Measurements from ENCODE around the gene LMF1. TPM values are rescaled to one million over a fixed set of nuclear protein-coding genes. Genes with fewer than 3 reads are reported as not detected.

The LMF1 gene
- total and polyA plus RNA-seq, 2 of the 13 experiments (the other 11 are each of a cell fraction or from before 2014, with no cell fraction given): 6.8 to 8.5 TPM

DNA sequence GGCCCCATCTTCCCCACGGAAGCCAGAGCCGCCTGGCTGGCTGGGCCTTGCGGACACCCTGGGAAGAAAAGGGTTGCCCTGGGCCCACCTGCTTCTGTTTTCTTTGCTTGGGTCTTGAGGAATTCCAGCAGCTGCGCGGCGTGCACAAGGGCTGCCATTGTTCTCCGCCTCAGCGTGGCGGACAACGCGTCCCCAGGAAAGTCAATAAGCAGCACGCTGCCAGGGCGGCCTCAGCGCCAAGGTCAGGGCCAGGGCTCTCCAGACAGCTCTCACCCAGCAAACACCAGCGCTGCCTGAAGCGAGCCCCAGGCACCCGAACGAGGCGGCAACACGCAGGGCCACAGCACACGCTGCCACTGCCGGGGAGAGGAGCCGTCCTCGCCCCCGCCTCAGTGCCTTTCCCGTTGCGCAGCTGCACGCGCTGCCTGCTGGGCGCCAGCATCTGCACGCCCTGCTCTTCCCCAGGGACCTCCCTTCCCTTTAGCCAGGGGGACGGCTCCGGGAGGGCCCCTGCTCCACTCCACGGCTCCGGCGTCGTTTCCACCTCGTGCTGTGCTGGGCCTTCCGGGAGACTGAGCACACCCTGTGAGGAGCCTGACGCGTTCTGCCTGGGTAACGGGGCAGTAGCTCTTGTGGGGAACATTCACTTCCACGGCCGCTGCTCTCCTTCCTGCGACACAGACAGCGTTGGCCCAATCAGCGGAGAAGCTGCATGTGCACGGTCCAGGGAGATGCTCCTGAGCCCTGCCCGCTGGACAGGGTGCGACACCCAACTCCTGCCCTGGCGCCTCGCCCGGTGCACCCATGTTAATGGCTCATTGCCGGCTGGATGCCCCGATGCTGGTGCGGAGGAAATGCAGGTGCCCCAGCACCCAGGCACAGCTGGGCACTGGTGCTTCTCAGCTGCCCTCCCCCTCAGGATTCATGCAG is 57.8 kb downstream of the LMF1 start (continued):
- TF ChIP-seq ZNF496 (CRISPR knock-in tag; IDR thresholded peaks at IDR 0.05; ENCODE audit: insufficient replicate concordance) (no peak), ETV5 (CRISPR knock-in tag; IDR thresholded peaks at IDR 0.05; ENCODE audit: borderline replicate concordance) (peak; percentile 44), SALL1 (CRISPR knock-in tag; IDR thresholded peaks at IDR 0.05) (peak; percentile 91), MATR3 (CRISPR knock-in tag; IDR thresholded peaks at IDR 0.05) (no peak), EHMT2 (IDR thresholded peaks at IDR 0.05; ENCODE audit: borderline replicate concordance, low read depth, low read length) (no peak), TOE1 (CRISPR knock-in tag; IDR thresholded peaks at IDR 0.05) (no peak), GATA4 (IDR thresholded peaks at IDR 0.05; ENCODE audit: borderline replicate concordance, low read depth) (no peak), HMG20B (CRISPR knock-in tag; conservative IDR thresholded peaks at IDR 0.05) (peak; percentile 54; the same call in 1 of the 2 replicates), ZNF672 (CRISPR knock-in tag; IDR thresholded peaks at IDR 0.05) (no peak), TBX3 (IDR thresholded peaks at IDR 0.05; ENCODE audit: borderline replicate concordance) (peak; percentile 57; the same call in 1 of the 2 replicates), ZNF24 (IDR thresholded peaks at IDR 0.05) (no peak), FOXK2 (IDR thresholded peaks at IDR 0.05) (peak; percentile 66), CCDC6 (CRISPR knock-in tag; IDR thresholded peaks at IDR 0.05) (peak; percentile 85; the same call in 1 of the 2 replicates), ZFP36L1 (CRISPR knock-in tag; IDR thresholded peaks at IDR 0.05) (no peak), KDM5B (CRISPR knock-in tag; IDR thresholded peaks at IDR 0.05; ENCODE audit: borderline replicate concordance) (peak; percentile 91; the same call in 1 of the 2 replicates), ZNF775 (CRISPR knock-in tag; IDR thresholded peaks at IDR 0.05; ENCODE audit: borderline replicate concordance) (no peak), SNAPC2 (CRISPR knock-in tag; IDR thresholded peaks at IDR 0.05) (no peak), KLF16 (CRISPR knock-in tag; IDR thresholded peaks at IDR 0.05) (peak in 1 of 2 experiments; percentile 85; a peak in 2 of 4 replicates), ZNF350 (CRISPR knock-in tag; IDR thresholded peaks at IDR 0.05; ENCODE audit: borderline replicate concordance, low read depth) (peak; percentile 73; the same call in 1 of the 2 replicates), ZZZ3 (CRISPR knock-in tag; IDR thresholded peaks at IDR 0.05; ENCODE audit: borderline replicate concordance) (no peak)
- TF ChIP-seq, protein P1, sequence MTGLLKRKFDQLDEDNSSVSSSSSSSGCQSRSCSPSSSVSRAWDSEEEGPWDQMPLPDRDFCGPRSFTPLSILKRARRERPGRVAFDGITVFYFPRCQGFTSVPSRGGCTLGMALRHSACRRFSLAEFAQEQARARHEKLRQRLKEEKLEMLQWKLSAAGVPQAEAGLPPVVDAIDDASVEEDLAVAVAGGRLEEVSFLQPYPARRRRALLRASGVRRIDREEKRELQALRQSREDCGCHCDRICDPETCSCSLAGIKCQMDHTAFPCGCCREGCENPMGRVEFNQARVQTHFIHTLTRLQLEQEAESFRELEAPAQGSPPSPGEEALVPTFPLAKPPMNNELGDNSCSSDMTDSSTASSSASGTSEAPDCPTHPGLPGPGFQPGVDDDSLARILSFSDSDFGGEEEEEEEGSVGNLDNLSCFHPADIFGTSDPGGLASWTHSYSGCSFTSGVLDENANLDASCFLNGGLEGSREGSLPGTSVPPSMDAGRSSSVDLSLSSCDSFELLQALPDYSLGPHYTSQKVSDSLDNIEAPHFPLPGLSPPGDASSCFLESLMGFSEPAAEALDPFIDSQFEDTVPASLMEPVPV (CRISPR knock-in tag; IDR thresholded peaks at IDR 0.05): no peak
- TF ChIP-seq, protein P2, sequence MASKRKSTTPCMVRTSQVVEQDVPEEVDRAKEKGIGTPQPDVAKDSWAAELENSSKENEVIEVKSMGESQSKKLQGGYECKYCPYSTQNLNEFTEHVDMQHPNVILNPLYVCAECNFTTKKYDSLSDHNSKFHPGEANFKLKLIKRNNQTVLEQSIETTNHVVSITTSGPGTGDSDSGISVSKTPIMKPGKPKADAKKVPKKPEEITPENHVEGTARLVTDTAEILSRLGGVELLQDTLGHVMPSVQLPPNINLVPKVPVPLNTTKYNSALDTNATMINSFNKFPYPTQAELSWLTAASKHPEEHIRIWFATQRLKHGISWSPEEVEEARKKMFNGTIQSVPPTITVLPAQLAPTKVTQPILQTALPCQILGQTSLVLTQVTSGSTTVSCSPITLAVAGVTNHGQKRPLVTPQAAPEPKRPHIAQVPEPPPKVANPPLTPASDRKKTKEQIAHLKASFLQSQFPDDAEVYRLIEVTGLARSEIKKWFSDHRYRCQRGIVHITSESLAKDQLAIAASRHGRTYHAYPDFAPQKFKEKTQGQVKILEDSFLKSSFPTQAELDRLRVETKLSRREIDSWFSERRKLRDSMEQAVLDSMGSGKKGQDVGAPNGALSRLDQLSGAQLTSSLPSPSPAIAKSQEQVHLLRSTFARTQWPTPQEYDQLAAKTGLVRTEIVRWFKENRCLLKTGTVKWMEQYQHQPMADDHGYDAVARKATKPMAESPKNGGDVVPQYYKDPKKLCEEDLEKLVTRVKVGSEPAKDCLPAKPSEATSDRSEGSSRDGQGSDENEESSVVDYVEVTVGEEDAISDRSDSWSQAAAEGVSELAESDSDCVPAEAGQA (IDR thresholded peaks at IDR 0.05; ENCODE audit: low read depth): peak; percentile 71
- TF ChIP-seq, protein P2 (CRISPR knock-in tag; IDR thresholded peaks at IDR 0.05; ENCODE audit: borderline replicate concordance): no peak

Measured in HepG2 (cell line).